Pancreas (tissue), 10 donors: ENCODE data around the gene MADCAM1. TPM values are rescaled to one million over a fixed set of nuclear protein-coding genes. Genes with fewer than 3 reads are reported as not detected.

Experiments
- ATAC-seq, 4 donors: fragments of 200-7000 bp; cut with Tn5 transposase; one replicate each; pipeline versions ENCODE4 v1.8.0 to v1.9.1; 2020; ENCODE audit warnings: mild to moderate bottlenecking in 4 of 4, moderate library complexity in 4 of 4
- DNase-seq, 6 donors: peaks; one replicate each; pipeline ENCODE4 v3.0.0-alpha.2; 2020
- FAIRE-seq: peaks from 2 replicates; lab custom pipeline; 2012; peaks lifted over from hg19 to GRCh38; lab: Jason Lieb, UNC
- H3K27ac ChIP-seq, 4 donors: fragments of 200-600 bp; sonication (generic); 1 replicate in 3 of 4; 2 replicates in 1 of 4; pipeline versions ENCODE4 v1.5.0 to v1.8.0; 2020
- H3K27me3 ChIP-seq, 4 donors: fragments of 200-600 bp; one replicate each; pipeline ENCODE4 v1.8.0; 2021
- H3K36me3 ChIP-seq, 3 donors: fragments of 200-600 bp; sonication (generic) in 1 of 3; one replicate each; pipeline versions ENCODE4 v1.5.0 to v1.8.0; 2020 to 2021
- H3K4me1 ChIP-seq, 3 donors: fragments of 200-600 bp; one replicate each; pipeline ENCODE4 v1.8.0; 2021
- H3K4me3 ChIP-seq, 4 donors: fragments of 200-600 bp; sonication (generic) in 2 of 4; one replicate each; pipeline versions ENCODE4 v1.5.0 to v1.8.0; 2020 to 2021
- H3K9me3 ChIP-seq, 4 donors: fragments of 200-600 bp; one replicate each; pipeline ENCODE4 v1.8.0; 2021
- CTCF ChIP-seq, 4 donors: fragments of 200-600 bp; sonication (generic) in 3 of 4; IDR thresholded peaks; one replicate each; pipeline versions ENCODE4 v1.5.0 to v1.8.0; 2021; ENCODE audit warnings: antibody characterized with exemption in 4 of 4
- WGBS, 2 donors: extraction: QIAGEN DNeasy Blood & Tissue Kit; methylation state at CpG; one replicate each; pipeline ENCODE4 v1.1.7; 2013; 5-methylcytosine and 5-hydroxymethylcytosine counted together
- intact Hi-C, 3 donors: fragments of 100-400 bp; cut with DNase I; formaldehyde crosslinking; loops; one replicate each; pipeline versions ENCODE4 v1.11.1 to v1.14.2; 2022
- polyA plus RNA-seq, 2 donors: library from polyadenylated mRNA; stranded (reverse); fragments of 200-250 nt; gene quantifications; one replicate each; pipeline ENCODE4 v1.2.3, GENCODE V29; 2013
- total RNA-seq, 6 donors: library from RNA; stranded (reverse); fragmentation: NEBNext Ultra II Directional in 4 of 6; extraction: Animal tissue kit (Norgen Biotek cat#: 25700) in 4 of 6; gene quantifications; one replicate each; pipeline versions ENCODE4 v1.2.1 to v1.2.4, GENCODE V29; 2021 to 2023
- donor health status: healthy with polysubstance abuse.
- donor health status: DM: no; HTN: no; CAD: no; lungs with moderate emphysema.
- donor health status: DM: no; HTN: no; CAD: no.
- donor health status: control.
- donor health status: control.
- donor health status: Bipolar disorder and iron deficiency.
- donor health status: DM: yes; HTN: yes; CAD: no.
- donor health status: DM: no; HTN: no; CAD: no.
- donor health status: DM: no; HTN: no; CAD: no.
- donor health status: DM: yes; HTN: yes; CAD: no.

The MADCAM1 gene
- total and polyA plus RNA-seq, 8 donors = 0.66 to 7.5 (median 1.8) TPM

DNA sequence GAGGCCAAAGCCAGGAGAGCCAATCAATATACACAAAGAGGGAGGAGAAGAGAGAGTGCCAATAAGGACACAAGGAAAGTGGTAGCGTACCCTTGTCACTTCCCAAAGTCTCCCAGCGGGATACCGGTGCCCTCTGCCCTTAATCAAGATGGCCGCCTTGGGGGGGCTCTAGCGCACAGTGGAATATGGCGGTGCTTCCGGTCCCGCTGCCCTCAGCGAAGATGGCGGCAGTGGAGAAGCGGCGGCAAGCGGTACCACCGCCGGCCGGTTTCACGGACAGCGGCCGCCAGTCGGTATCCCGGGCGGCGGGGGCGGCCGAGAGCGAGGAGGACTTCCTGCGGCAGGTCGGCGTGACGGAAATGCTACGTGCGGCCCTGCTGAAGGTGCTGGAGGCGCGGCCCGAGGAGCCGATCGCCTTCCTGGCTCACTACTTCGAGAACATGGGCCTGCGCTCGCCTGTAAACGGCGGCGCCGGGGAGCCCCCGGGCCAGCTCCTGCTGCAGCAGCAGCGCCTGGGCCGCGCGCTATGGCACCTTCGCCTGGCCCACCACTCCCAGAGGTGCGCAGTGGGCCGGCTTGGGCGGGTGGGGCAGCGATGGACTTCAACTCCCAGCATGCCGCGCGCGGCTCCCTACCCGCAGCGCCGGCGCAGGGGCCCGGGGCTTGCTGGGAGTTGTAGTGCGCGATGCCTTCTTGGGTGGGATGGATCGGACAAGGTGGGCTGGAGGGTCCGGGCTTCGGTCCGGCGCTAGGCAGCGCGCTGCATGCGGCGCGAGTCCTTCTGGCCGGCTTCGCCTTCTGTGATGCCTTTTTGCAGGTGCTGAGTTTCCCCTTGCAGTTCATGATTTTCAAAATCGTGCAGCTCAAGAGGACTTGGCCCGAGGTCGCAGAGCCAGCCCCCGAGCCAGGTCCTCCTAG lies 11.3 kb downstream of the MADCAM1 start, which contains the start of gene TPGS1:
Gene TPGS1, plus strand, starts transcription at position 212 of the 918 bp plus-strand sequence. Its CDS starts 10 bp downstream, at position 222.
- no peaks in the 10 kb centered on the region for H3K36me3 ChIP-seq
- peak; percentile 59 to 97 (median 78) for DNase-seq
- no peaks in the 10 kb centered on the region for H3K27me3 ChIP-seq
- peak within 1 kb of the TSS; percentile 78 to 93 (median 86) for H3K27ac ChIP-seq
- no peak for TF ChIP-seq CTCF (IDR thresholded peaks at IDR 0.05)
- no peaks in the 10 kb centered on the region for H3K9me3 ChIP-seq
- peak within 1 kb of the TSS; percentile 71 to 100 (median 98) for H3K4me3 ChIP-seq
- WGBS, 2 donors = 0 to 1% methylated on average over 72 to 81 of the region's 81 CpGs
- peak; percentile 86 to 90 (median 88) for ATAC-seq
- no peak for FAIRE-seq
- intact Hi-C loops = no loop called here
- peaks cover 4 to 9% (median 4%) of the 10 kb centered on the region in 3 donors for H3K4me1 ChIP-seq

GRCh38 chr19:508204-509150 lies 12.2 kb downstream of the MADCAM1 start:
- FAIRE-seq = no peak
- H3K4me1 ChIP-seq = peaks cover 4 to 9% (median 4%) of the 10 kb centered on the region in 3 donors

DNA sequence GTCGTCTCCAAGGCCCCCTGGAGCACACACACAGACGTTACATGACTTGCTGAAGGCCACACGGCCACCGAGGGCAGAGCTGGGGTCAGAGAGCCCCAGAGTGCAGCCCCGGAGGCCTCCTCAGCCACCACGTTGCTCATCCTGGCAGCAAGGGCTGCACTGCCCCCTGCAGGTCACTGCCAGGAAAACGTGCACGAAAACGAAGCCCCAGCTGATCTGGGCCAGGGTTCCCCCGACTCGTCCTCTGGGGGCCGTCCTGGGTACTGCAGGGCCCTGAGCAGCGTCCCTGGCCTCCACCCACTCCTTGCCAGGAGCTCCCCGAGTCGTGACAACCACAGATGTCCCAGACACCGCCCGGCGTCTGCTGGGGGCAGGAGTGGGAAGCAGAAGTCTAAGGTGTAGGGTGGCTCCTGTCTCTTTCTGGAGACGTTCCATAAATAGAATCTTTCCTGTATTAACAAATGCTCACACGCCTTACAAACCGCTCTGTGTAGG lies 14.4 kb downstream of the MADCAM1 start:
- Histone ChIP-seq H3K27ac (peak overlapping the region in 3 of 4 donors; percentile 3 to 48 (median 11)), H3K36me3 (no peaks in the 10 kb centered on the region), H3K9me3 (no peaks in the 10 kb centered on the region), H3K4me1 (peaks cover 4 to 9% (median 4%) of the 10 kb centered on the region in 3 donors), H3K27me3 (no peaks in the 10 kb centered on the region), H3K4me3 (no peak overlapping the region)
- FAIRE-seq (no peak), DNase-seq (peak; percentile 60 to 88 (median 78)), ATAC-seq (peak in 3 of 4 donors; percentile 5 to 8 (median 6))
- 21 to 25% methylated on average over 21 of the region's 21 CpGs for WGBS, 2 donors
- intact Hi-C loops = no loop called here
- peak; percentile 75 to 96 (median 94) for TF ChIP-seq CTCF (IDR thresholded peaks at IDR 0.05)

More at GRCh38 chr19:508204-509150, 12.2 kb downstream of the MADCAM1 start:
- intact Hi-C loops = no loop called here
- WGBS, 2 donors = 52 to 56% methylated on average over 32 of the region's 32 CpGs
- ATAC-seq = no peak
- H3K4me3 ChIP-seq = peak overlapping the region; percentile 71 to 100 (median 98)
- H3K9me3 ChIP-seq = no peaks in the 10 kb centered on the region
- no peaks in the 10 kb centered on the region for H3K27me3 ChIP-seq
- H3K36me3 ChIP-seq = no peaks in the 10 kb centered on the region
- no peak overlapping the region for H3K27ac ChIP-seq
- DNase-seq = peak in 3 of 6 donors; percentile 29 to 67 (median 50)
- TF ChIP-seq CTCF (IDR thresholded peaks at IDR 0.05) = no peak

- no peak for ATAC-seq
- no peak overlapping the region for H3K4me3 ChIP-seq
- no peaks in the 10 kb centered on the region for H3K36me3 ChIP-seq
- H3K9me3 ChIP-seq = no peaks in the 10 kb centered on the region
- H3K4me1 ChIP-seq = peaks cover 2 to 9% (median 3%) of the 10 kb centered on the region in 3 donors
- intact Hi-C loops = no loop called here
- H3K27ac ChIP-seq = peak overlapping the region in 3 of 4 donors; percentile 3 to 48 (median 11)
- no peaks in the 10 kb centered on the region for H3K27me3 ChIP-seq
- no peak for TF ChIP-seq CTCF (IDR thresholded peaks at IDR 0.05)
- FAIRE-seq = no peak
- WGBS, 2 donors = 69 to 70% methylated on average over 30 of the region's 30 CpGs
- DNase-seq = peak in 3 of 6 donors; percentile 38 to 70 (median 46)
Measured at GRCh38 chr19:511101-511851, 15.0 kb downstream of the MADCAM1 start.
